ENCODE measurements around the gene RREB1.
A peak's percentile ranks its signal among the peaks of the same experiment; 100 is the strongest.
"Not testable (repeated sequence)": the region's sequence is repeated elsewhere in the genome, so short reads cannot be mapped to it uniquely, and the experiment has no call there.

Gene RREB1

DNA sequence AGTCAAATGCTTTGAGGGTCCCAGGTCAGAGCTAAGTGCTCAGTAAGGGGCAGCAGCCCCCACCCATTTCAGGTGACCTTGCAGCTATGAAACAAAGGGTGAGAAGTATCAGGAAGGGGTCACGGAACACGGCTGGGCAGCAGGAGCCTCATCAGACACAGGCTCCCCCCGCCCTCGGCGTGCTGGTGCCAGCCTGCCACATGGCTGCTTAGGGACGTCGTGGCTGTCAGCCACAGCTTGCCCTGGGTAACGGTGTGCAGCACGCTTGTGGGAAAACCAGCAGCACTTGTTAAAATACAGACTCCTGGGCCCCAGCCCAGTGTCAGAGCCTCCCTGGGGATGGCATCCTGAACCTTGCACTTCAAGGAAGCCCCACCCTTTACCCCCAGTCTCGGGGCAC is 165.9 kb downstream of the RREB1 start:
- FAIRE-seq: no peak

DNA sequence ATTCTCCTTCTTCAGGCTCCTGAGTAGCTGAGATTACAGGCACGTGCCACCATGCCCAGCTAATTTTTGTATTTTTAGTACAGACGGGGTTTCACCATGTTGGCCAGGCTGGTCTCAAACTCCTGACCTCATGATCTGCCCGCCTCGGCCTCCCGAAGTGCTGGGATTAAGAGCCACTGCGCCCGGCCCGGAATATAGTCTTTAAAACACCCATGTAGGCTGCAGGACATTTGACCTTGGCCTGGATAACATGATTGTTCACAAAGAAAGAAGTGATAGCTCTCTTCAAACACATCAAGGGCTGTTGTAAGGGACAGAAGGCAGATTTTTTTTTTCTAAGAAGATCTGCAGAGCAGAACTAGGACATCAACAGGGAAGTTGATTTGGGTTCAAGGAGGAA is 166.8 kb downstream of the RREB1 start:
- DNase-seq (ENCODE audit: insufficient read length, low spot score); FAIRE-seq: not testable (repeated sequence)

More for the DNA sequence above, 165.9 kb downstream of the RREB1 start:
- DNase-seq (ENCODE audit: insufficient read length, low spot score): no peak

DNA sequence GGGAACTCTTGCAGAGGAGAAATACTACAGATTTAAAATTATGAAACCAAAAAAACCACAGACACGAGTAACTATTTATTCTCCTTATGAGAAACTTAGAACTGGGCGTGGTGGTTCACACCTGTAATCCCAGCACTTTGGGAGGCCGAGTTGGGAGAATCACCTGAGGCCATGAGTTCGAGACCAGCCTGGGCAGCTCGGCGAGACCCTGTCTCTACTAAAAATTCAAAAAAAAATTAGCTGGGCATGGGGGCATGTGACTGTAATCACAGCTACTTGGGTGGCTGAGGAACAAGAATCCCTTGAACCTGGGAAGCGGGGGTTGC is 168.4 kb downstream of the RREB1 start:
- no peak for DNase-seq (ENCODE audit: insufficient read length, low spot score)
- FAIRE-seq: no peak

DNA sequence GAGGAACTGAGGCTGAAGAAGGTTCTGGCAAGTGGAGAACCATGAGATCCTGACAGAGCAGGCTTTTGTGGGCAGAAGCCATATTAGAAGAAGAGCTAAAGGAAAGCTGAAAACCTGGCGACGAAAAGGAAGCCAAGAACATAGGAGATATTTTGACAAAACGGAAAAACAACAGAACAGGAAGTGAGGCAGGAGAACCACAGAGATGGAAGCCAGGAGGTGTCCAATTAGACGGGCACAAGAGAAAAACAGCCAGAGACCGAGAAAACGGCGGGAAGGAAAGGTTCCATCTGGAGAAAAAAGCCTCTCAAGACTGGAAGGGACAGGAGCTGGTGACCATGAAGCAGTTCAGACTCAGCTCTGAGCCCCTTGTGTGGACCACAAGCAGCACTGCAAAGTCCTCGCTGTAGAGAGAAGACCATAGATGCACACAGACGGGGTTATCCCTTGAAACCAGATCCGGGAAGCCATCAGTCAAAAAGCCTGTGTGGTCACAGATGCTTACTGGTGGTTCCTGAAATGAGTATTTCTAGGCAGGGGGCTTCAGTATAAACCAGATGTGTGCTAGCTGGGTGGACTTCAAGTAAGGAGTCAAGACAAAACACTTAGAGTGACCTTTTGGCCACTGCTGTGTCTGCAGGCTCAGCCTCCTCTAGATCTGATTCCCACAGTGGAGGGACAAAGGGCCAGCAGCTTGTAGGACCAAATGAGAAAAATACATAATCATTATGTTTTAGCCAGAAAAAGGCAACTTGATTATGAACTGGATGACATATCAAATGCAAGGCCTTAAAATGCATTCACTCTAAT is 174.5 kb downstream of the RREB1 start:
- DNase-seq (ENCODE audit: insufficient read length, low spot score) (no peak), FAIRE-seq (no peak)

DNA sequence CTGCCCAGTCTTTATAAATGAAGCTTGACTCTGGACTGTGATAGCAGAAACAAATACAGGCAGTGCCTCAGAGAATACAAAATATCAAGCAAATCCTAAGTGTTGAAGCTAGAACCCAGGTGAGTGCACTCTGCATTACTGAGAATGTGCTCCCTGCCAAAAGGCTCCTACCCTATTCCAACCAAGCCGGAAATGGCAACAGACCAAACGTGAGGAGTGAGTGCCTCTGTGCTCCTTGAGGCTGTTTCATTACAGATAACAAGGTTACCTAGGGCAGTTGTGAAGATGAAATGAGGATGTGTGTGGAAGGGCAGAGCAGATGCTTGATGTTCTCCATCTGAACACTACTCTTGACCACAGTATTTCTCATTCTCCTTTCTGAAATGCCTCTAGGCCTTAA is 175.9 kb downstream of the RREB1 start:
- DNase-seq (ENCODE audit: insufficient read length, low spot score) (no peak), FAIRE-seq (no peak)

DNA sequence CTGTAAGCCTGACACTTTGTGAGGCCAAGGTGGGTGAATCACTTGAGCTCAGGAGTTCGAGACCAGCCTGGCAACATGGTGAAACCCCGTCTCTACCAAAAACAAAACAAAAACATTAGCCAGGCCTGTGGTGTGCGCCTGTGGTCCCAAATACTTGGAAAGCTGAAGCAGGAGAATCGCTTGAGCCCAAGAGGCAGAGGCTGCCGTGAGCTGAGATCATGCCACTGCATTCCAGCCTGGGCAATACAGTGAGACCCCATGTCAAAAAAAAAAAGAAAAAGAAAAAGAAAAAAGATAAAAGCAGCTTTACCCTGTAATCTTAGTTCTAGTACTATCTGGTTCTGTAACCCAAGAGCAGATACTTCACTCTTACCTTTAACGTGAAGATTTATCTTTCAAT is 177.7 kb downstream of the RREB1 start:
- FAIRE-seq (no peak), DNase-seq (ENCODE audit: insufficient read length, low spot score) (no peak)

DNA sequence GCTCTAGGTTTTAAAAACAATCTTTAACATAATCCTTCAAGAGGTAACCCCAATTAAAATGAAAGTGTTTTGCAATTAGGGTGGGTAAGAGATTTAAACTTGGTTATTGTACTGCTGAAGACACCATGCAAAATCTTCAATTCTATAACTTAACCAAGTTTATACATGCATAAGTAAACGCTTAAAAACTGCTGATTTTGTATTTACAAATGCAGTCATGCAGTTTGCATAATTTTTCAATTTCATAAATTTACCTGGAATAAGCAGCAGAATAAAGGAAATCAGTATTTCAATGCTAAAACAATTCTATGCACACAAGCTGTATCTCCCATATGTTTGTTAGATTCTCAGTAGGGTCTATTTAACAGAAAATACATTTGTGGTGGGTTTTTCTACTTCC is 182.3 kb downstream of the RREB1 start:
- DNase-seq (ENCODE audit: insufficient read length, low spot score) (no peak), FAIRE-seq (no peak)

DNA sequence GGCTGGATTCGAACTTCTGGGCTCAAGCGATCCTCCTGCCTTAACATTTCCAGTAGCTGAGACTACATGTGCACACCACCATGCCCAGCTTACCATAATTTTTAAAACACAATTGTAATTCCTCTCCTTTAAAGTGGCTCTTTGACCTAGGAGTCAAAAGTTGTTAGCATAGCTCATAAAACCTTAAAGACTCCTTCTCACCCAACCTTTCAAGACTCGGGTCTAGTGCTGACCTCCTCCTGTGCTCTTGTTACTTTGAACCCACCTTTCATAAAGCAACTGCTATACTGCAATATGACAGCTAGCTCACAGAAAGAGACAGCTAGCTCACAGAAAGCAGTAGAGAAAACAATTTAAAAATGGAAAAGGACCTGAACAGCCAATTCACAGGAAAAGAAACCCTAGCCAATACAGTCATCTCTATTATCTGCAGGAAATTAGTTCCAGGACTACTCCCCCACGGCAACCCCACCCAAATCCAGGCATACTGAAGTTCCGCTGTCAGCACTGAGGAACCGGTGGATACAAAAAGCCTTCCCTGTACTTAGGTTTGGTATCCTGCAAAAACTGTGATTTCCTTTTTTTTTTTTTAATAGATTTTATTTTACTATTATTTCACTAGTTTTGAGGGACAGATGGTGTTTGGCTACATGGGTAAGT is 185.0 kb downstream of the RREB1 start:
- no peak for DNase-seq (ENCODE audit: insufficient read length, low spot score)
- no peak for FAIRE-seq

DNA sequence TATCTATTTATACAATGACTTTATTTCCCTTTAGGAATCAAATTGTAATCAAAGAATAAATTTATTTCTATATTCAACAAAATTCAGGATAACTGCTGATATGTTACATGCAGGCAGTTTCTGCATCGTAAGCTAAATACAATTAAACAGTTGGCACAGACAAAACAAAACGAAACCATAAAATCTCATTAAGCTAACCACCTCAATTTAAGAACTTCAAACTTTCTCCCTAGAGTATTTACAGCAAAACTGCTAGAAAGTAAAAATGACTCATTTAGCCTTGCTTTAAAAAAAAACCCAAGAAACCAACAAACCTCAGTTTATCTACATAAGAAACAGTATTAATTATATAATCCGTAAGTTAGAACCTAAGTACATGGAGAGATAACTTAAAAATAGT is 188.2 kb downstream of the RREB1 start:
- no peak for FAIRE-seq
- no peak for DNase-seq (ENCODE audit: insufficient read length, low spot score)

DNA sequence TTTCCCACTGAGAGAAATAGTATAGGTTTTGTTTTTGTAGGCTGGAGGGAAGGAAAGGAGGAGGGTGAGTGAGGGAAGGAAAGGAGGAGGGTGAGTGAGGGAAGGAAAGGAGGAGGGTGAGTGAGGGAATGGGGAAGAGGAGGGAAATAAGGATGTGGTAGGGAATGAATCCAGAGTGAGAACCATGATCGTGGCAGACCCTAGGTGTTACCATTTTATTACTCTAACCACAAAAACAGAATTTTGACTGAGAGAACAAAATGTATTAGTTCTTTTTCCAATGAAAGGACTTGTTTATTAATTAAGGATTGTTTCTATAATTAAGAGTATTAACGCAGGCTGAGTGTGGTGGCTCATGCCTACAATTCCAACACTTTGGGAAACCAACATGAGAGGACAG is 188.8 kb downstream of the RREB1 start:
- DNase-seq (ENCODE audit: insufficient read length, low spot score) (no peak), FAIRE-seq (no peak)

DNA sequence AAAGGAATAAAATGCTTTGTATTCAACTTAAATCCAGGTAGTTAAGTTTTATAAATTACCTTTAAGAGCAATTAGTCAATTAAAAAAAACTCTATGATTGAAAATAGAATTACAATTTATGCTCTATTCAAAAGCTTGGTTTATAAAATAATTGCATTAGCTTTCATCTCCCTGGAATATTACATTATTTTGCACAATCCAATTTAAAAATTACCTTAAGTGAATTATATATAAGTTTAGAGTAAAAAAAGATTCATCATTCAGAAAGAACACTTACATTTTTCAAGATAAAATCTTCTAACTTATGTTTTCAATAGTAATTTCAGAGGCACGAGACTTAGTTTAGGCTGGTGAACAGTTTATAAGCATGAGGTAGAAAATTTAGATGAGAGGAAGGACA is 190.4 kb downstream of the RREB1 start:
- FAIRE-seq (no peak), DNase-seq (ENCODE audit: insufficient read length, low spot score) (no peak)

DNA sequence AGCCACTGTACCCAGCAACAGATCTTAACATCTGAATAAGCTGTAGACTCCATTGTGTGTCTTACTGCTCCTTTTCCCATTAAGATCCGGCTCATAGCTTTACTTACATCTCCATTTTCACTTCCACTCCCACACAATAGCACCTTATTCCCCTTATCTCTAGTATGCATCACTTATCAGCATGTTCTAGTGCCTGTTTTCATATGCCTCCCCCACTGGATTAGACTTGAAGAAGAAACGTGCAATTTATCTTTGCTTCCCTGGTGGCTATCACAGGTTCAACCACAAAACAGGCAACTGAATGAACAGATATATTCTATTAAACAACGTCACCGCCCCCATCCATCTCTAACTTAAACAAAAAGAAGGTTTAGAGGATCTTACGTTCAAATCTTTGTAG is 193.2 kb downstream of the RREB1 start:
- peak; percentile 64 for FAIRE-seq

More for the DNA sequence above, 193.2 kb downstream of the RREB1 start:
- DNase-seq (ENCODE audit: insufficient read length, low spot score): no peak
